GM18498 (cell line): ENCODE data around the gene TRAF5.

Source experiments
- ATAC-seq: cut with Tn5 transposase; IDR thresholded peaks from one replicate; pipeline ENCODE4 v1.9.1; 2021; ENCODE audit warnings: mild to moderate bottlenecking, moderate library complexity; ENCODE audit not compliant: unreplicated experiment

Gene TRAF5

GRCh38 chr1:211327346-211327921 is 801 bp downstream of the TRAF5 start:
- ATAC-seq = peak; percentile 35

GRCh38 chr1:211328084-211328694 is 1.6 kb downstream of the TRAF5 start:
- no peak for ATAC-seq

GRCh38 chr1:211328866-211329475 is 2.3 kb downstream of the TRAF5 start:
- ATAC-seq = no peak

- ATAC-seq = peak; percentile 62
Measured at GRCh38 chr1:211329764-211330201, 3.1 kb downstream of the TRAF5 start.

GRCh38 chr1:211330282-211330936 is 3.8 kb downstream of the TRAF5 start:
- no peak for ATAC-seq

- ATAC-seq = no peak
Measured at GRCh38 chr1:211331011-211331709, 4.5 kb downstream of the TRAF5 start.

GRCh38 chr1:211332036-211332616 is 5.5 kb downstream of the TRAF5 start:
- no peak for ATAC-seq

- ATAC-seq = no peak
Measured at GRCh38 chr1:211332830-211333229, 6.2 kb downstream of the TRAF5 start.

GRCh38 chr1:211333906-211334305 is 7.3 kb downstream of the TRAF5 start:
- no peak for ATAC-seq

- no peak for ATAC-seq
Measured at GRCh38 chr1:211334986-211335385, 8.4 kb downstream of the TRAF5 start.

- peak; percentile 92 for ATAC-seq
Measured at GRCh38 chr1:211335522-211336157, 9.0 kb downstream of the TRAF5 start.

- ATAC-seq = no peak
Measured at GRCh38 chr1:211336161-211336560, 9.5 kb downstream of the TRAF5 start.

- no peak for ATAC-seq
Measured at GRCh38 chr1:211336775-211337174, 10.1 kb downstream of the TRAF5 start.

- no peak for ATAC-seq
Measured at GRCh38 chr1:211337430-211338223, 11.0 kb downstream of the TRAF5 start.

GRCh38 chr1:211338224-211338620 is 11.6 kb downstream of the TRAF5 start:
- no peak for ATAC-seq

- ATAC-seq = no peak
Measured at GRCh38 chr1:211339631-211340041, 13.0 kb downstream of the TRAF5 start.

- no peak for ATAC-seq
Measured at GRCh38 chr1:211340622-211341507, 14.2 kb downstream of the TRAF5 start.

- ATAC-seq = no peak
Measured at GRCh38 chr1:211341999-211342398, 15.4 kb downstream of the TRAF5 start.

GRCh38 chr1:211343607-211344006 is 17.0 kb downstream of the TRAF5 start:
- no peak for ATAC-seq
